ENCODE data around the gene TRAPPC10.

Gene TRAPPC10

GRCh38 chr21:44057960-44058651 lies 46.0 kb downstream of the TRAPPC10 start:
- H3K27me3 ChIP-seq, result no peaks in the 10 kb centered on the region
- no peaks in the 10 kb centered on the region for H3K4me1 ChIP-seq
- no peak for DNase-seq
- no peak overlapping the region for H3K4me3 ChIP-seq (ENCODE audit: low read depth, low read length)
- TF ChIP-seq CTCF (IDR thresholded peaks at IDR 0.05; ENCODE audit: low read depth, low read length), result no peak
- H3K9me3 ChIP-seq, result no peaks in the 10 kb centered on the region
- H3K36me3 ChIP-seq, result peaks cover 28% of the 10 kb centered on the region

- no peak for TF ChIP-seq CTCF (IDR thresholded peaks at IDR 0.05; ENCODE audit: low read depth, low read length)
- Histone ChIP-seq H3K36me3 (peaks cover 28% of the 10 kb centered on the region), H3K27me3 (no peaks in the 10 kb centered on the region), H3K9me3 (no peaks in the 10 kb centered on the region), H3K4me3 (ENCODE audit: low read depth, low read length) (no peak overlapping the region), H3K4me1 (no peaks in the 10 kb centered on the region)
- DNase-seq, result no peak
These were observed 46.5 kb downstream of the TRAPPC10 start for GRCh38 chr21:44058652-44058964.

- no peak for TF ChIP-seq CTCF (IDR thresholded peaks at IDR 0.05; ENCODE audit: low read depth, low read length)
- Histone ChIP-seq H3K27me3 (no peaks in the 10 kb centered on the region), H3K9me3 (no peaks in the 10 kb centered on the region), H3K4me1 (no peaks in the 10 kb centered on the region), H3K4me3 (ENCODE audit: low read depth, low read length) (no peak overlapping the region), H3K36me3 (peaks cover 31% of the 10 kb centered on the region)
- DNase-seq, result no peak
These were observed 46.9 kb downstream of the TRAPPC10 start for GRCh38 chr21:44058981-44059380.

- no peak for TF ChIP-seq CTCF (IDR thresholded peaks at IDR 0.05; ENCODE audit: low read depth, low read length)
These were observed 47.6 kb downstream of the TRAPPC10 start for GRCh38 chr21:44059710-44060109.

GRCh38 chr21:44062380-44062779 lies 50.3 kb downstream of the TRAPPC10 start:
- Histone ChIP-seq H3K9me3 (no peaks in the 10 kb centered on the region), H3K4me3 (ENCODE audit: low read depth, low read length) (no peak overlapping the region), H3K4me1 (no peaks in the 10 kb centered on the region), H3K27me3 (no peaks in the 10 kb centered on the region), H3K36me3 (peaks cover 37% of the 10 kb centered on the region)
- no peak for TF ChIP-seq CTCF (IDR thresholded peaks at IDR 0.05; ENCODE audit: low read depth, low read length)
- DNase-seq, result no peak

More at GRCh38 chr21:44059710-44060109, 47.6 kb downstream of the TRAPPC10 start:
- Histone ChIP-seq H3K4me3 (ENCODE audit: low read depth, low read length) (no peak overlapping the region), H3K36me3 (peaks cover 34% of the 10 kb centered on the region), H3K9me3 (no peaks in the 10 kb centered on the region), H3K4me1 (no peaks in the 10 kb centered on the region), H3K27me3 (no peaks in the 10 kb centered on the region)
- no peak for DNase-seq

GRCh38 chr21:44063151-44063912 lies 51.2 kb downstream of the TRAPPC10 start:
- Histone ChIP-seq H3K4me3 (ENCODE audit: low read depth, low read length) (no peak overlapping the region), H3K36me3 (peaks cover 37% of the 10 kb centered on the region), H3K9me3 (no peaks in the 10 kb centered on the region), H3K4me1 (no peaks in the 10 kb centered on the region), H3K27me3 (no peaks in the 10 kb centered on the region)
- no peak for DNase-seq
- TF ChIP-seq CTCF (IDR thresholded peaks at IDR 0.05; ENCODE audit: low read depth, low read length), result no peak
